GM21576 (cell line): Measurements from ENCODE around the gene S100A2.
A peak's percentile ranks its signal among the peaks of the same experiment; 100 is the strongest.
"Not testable (repeated sequence)": the region's sequence is repeated elsewhere in the genome, so short reads cannot be mapped to it uniquely, and the experiment has no call there.

Experiments
- ATAC-seq: cut with Tn5 transposase; IDR thresholded peaks from one replicate; pipeline ENCODE4 v1.9.1; 2021; ENCODE audit warnings: mild to moderate bottlenecking, moderate library complexity; ENCODE audit not compliant: unreplicated experiment

Gene S100A2

DNA sequence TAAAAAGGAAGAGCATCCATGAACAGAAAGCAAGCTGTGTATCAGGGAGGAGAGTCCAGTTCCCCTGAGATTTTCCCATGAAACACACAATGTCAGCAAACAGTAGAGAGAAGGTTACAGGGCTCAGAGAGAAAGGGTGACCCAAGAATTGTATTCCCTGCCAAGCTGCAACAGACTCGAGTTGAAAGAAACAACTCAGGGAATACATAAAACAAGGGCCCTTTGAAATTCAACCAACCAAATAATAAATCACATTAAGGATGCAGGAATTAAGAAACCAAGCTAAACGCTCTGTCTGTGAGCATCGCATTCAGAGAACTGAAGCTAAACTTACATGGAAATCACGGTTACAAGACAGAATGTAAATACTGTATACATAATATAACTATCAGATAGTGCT is 27.1 kb upstream of the S100A2 start:
- no peak for ATAC-seq

DNA sequence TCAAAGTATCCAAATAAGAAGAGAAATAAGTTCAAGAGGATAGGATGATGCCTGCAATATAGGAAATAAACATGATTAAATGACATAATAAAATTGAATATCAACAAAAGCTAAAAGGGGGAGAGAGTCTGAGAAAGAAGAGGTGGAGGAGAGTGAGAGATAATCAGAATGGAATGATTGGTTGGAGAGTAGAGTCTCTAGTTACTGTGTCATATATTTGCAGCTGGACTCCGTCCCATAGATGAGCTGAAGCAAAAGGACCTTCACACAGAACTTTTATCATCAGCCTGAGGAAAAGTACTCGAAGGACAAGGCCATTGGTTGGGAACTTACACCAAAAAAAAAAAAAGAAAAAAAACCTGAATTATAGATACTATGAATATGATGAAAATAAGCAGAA is 22.8 kb upstream of the S100A2 start:
- no peak for ATAC-seq

DNA sequence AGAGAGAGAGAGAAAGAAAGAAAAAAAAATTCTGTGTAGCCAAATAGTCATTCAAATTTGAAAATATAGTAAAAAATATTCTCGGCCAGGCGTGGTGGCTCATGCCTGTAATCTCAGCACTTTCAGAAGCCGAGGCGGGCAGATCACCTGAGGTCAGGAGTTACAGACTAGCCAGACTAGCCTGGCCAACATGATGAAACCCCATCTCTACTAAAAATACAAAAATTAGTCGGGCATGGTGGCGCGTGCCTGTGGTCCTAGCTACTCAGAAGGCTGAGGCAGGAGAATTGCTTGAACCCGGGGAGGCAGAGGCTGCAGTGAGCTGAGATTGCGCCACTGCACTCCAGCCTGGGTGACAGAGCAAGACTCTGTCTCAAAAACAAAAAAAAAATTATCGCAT is 22.4 kb upstream of the S100A2 start:
- ATAC-seq, result not testable (repeated sequence)

GRCh38 chr1:153587314-153587713 is 21.7 kb upstream of the S100A2 start:
- ATAC-seq, result no peak

GRCh38 chr1:153586347-153586746 is 20.7 kb upstream of the S100A2 start:
- no peak for ATAC-seq

DNA sequence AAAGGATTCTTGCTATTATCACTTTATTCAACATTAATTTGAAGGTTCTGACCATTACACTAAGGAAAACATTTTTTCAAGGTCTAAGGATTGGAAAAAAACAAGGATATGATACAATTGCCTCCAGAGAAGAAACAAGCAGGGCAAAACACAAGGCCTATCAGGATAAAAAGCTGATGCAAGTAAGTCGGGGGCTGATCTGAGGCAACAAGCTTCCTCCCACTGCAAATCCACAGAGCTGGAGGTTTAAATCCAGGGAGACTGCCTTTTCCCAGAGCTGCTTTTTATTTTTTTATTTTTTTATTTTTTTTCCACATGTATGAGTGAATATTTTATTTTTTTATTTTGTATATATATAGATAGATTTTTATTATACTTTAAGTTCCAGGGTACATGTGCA is 19.4 kb upstream of the S100A2 start:
- ATAC-seq, result no peak

DNA sequence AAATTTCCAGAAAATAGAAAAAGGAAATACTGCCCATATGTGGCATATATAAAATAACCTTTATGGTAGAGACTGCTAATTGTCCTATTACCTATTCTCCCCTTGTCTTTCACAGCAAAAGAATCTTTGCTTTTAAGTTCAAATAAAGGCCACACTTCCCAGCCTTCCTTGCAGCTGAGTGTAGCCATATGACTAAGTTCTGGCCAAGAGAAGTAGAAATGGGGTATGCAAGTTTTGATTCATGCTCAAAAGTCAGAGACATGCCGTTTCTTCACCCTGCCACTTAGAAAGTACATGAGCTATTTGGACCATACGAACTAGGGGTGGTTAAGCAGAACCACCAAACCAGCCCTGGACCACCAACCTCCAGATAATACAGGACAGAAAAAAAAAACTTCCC is 18.3 kb upstream of the S100A2 start:
- ATAC-seq, result no peak

DNA sequence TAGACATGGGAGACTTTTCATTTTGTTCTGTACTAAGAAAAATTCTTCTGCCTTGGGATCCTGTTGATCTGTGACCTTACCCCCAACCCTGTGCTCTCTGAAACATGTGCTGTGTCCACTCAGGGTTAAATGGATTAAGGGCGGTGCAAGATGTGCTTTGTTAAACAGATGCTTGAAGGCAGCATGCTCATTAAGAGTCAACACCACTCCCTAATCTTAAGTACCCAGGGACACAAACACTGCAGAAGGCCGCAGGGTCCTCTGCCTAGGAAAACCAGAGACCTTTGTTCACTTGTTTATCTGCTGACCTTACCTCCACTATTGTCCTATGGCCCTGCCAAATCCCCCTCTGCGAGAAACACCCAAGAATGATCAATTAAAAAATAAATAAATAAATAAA is 17.9 kb upstream of the S100A2 start:
- not testable (repeated sequence) for ATAC-seq

DNA sequence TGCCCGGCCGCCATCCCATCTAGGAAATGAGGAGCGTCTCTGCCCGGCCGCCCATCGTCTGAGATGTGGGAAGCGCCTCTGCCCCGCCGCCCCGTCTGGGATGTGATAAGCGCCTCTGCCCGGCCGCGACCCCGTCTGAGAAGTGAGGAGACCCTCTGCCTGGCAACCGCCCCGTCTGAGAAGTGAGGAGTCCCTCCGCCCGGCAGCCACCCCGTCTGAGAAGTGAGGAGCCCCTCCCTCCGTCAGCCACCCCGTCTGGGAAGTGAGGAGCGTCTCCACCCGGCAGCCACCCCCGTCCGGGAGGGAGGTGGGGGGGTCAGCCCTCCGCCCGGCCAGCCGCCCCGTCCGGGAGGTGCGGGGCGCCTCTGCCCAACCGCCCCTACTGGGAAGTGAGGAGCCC is 17.2 kb upstream of the S100A2 start:
- ATAC-seq, result not testable (repeated sequence)

DNA sequence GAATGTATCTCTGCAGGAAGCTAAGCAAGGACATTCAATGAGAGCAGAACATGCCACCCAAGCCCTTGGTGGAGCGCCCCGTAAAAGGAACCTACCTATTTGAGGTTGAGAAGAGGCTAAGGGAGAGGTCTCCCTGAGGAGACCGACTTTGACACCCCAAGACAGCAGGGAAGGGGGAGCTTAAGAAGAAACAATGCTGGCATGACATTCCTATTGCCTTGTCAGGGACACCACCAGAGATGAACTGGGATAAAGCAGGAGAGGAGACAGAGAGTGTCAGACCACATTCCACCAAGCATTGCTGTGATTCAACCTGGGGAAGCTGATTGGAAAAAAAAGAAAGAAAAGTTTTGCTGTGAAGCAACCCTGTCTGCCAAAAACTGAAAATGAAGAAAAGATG is 13.3 kb upstream of the S100A2 start:
- ATAC-seq, result no peak

- ATAC-seq, result no peak
Observed at GRCh38 chr1:153578490-153578889, 12.8 kb upstream of the S100A2 start.

- no peak for ATAC-seq
Observed at GRCh38 chr1:153577624-153578051, 12.0 kb upstream of the S100A2 start.

GRCh38 chr1:153577138-153577537 is 11.5 kb upstream of the S100A2 start:
- ATAC-seq, result no peak

DNA sequence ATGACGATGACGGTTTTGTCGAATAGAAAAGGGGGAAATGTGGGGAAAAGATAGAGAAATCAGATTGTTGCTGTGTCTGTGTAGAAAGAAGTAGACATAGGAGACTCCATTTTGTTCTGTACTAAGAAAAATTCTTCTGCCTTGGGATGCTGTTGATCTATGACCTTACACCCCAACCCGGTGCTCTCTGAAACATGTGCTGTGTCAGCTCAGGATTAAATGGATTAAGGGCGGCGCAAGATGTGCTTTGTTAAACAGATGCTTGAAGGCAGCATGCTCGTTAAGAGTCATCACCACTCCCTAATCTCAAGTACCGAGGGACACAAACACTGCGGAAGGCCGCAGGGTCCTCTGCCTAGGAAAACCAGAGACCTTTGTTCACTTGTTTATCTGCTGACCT is 9.9 kb upstream of the S100A2 start:
- not testable (repeated sequence) for ATAC-seq

DNA sequence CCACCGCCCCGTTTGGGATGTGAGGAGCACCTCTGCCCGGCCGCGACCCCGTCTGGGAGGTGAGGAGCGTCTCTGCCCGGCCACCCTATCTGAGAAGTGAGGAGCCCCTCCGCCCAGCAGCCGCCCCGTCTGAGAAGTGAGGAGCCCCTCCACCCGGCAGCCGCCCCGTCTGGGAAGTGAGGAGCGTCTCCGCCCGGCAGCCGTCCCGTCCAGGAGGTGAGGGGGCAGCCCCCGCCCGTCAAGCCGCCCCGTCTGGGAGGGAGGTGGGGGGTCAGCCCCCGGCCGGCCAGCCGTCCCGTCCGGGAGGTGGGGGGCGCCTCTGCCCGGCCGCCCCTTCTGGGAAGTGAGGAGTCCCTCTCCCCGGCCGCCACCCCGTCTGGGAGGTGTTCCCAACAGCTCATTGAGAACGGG is 9.4 kb upstream of the S100A2 start:
- not testable (repeated sequence) for ATAC-seq

- no peak for ATAC-seq
Observed at GRCh38 chr1:153573351-153573750, 7.7 kb upstream of the S100A2 start.

DNA sequence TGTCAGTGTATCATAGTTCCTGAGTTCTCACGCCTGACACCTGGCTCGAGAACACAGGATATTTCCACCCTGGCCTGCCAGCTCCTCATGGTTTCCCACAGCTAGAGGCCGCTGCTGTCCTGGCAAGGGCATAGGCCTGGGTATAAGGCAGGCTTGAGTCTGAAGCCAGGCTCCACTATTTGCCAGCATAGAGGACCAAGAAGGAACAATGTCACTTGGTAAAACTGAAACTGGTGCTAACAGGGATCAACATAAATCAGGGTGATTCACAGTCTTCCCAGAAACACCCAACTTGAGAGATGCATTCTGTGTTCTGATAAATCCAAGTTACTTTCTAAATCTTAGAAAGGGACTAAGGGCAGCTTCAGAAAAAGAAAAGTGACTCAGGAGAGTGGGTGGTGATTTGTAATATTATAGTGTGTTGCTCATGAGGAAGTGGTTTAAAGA is 6.9 kb upstream of the S100A2 start:
- peak; percentile 81 for ATAC-seq

- ATAC-seq, result no peak
Observed at GRCh38 chr1:153571706-153572105, 6.1 kb upstream of the S100A2 start.

DNA sequence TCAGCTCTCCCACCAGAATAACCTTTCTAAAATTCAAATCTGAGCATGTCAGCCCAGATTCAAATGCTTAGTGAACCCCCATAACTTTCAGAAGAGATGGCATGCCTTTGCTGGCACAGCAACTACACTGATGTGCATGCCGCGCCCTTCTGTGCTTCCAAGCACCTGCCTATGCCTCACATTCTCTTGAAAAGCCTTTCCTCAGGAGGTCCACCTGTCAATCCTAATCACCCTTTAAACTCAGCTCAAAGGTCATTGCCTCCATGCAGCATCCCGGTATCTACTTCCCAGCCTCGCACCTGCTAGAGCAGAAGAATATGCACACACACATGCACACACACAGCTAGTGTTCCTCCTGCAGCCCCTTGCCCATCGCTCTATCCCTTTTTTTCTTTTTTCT is 5.2 kb upstream of the S100A2 start:
- no peak for ATAC-seq

- ATAC-seq, result no peak
Observed at GRCh38 chr1:153569465-153569864, 3.8 kb upstream of the S100A2 start.

DNA sequence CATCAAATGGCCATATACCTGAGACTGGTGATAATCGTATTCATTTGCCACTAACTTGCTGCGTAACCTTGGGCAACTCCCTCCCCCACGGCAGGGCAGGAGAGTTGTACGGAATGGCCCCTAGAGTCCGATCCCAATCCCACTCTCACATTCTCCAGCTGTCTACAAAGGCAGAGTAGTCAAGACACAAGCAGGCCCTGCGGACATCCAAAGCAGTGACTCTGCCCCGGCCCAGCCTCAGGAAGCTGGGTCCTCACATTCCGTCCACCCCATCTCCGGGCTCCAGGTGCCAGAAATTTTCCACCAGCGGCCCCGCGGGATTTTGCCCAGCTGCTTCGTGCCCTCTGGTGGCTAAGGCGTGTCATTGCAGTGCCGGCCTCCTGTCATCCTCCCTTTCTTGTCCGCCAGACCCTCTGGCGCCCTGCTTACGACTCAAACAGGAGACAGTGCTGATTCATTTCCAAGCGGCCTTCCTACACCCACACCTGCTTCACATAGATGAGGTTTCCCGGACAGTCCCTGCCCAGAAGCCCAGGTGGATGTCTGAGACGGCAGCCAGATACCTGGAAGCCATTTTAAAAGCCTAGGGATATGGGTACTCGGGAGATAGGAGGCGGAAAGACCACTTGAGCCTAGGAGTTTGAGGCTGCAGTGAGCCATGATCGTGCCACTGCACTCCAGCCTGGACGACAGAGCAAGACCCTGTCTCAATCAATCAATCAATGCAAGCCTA is 2.9 kb upstream of the S100A2 start:
- ATAC-seq, result no peak

DNA sequence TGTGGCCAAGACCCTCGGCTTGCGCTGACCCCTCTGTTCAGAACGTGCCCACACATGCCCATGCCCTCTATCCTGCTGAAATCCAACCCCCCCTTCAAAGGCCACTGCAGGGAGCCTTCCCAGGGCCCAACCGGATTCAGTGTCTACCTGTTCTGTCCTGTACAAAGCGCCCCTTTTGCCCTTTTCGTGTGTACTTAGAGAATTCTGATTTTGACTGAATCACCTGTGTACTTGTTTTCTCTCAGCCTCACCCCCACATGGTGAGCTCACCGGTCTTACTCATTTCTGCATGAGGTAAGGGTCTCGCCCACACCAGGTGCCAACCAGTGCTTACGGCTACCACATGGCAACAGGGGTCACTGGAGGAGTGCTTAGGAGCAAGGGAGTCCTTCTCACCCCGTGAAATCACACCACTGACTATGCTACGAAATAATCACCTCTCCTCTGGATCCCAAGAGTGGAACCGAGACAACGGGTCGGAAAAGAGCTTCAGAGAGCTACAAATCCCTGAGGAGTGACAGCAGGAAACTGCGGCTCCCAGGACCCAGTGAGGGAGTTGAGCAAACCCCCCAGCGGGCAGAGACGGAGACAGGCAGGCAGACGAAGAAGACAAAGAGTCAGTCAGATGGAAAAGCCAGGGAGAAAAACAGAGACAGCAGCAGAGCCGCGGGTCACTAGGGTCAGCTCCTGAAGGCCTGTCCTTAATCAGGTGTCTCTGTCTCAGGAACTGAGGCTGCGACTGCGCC is 2.1 kb upstream of the S100A2 start:
- ATAC-seq, result no peak
